Measurements from ENCODE around the gene ACTRT2. TPM values are rescaled to one million over a fixed set of nuclear protein-coding genes. Genes with fewer than 3 reads are reported as not detected.

The ACTRT2 gene
- total and polyA plus RNA-seq, 2 of the 8 experiments (the other 6 are each of a cell fraction or from before 2014, with no cell fraction given) = not detected

DNA sequence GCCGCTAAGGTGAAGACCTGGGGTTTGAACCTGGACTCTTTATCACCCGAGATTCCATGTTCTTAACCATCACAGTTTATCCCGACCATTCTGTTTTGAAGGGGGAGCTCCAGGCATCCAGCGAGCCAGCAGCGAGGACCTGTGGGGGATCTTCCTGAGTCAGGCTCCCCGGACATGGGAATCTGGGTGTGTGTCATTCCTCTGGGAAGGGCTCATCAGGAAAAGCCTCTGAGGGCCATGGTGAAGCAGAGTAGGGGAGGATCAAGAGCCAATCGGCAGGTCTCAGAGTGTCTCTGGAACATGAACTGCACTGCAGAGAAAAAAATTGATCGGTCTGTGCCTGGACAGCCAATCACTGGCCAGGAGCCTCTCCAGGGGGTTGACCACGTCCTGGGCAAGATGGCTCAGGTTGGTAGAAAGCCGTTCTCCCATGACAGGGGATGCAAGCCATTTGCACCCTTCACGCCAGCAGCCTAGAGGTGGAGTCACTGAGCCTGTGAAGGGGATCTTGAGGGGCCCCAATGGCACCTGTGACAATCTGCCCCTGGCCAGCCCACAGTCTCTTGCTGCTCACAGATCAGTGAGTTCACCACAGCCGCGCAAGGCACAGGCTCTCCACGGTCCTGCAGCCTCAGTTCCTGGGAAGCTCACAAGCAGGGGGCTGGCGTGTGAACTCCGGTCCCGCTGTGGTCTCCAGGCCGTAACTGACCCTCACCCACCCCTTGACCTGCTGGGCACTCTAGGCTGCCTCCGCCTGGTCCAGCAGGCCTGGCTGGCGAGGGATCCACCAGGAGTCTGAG, 20.4 kb upstream of the ACTRT2 start (continued):
- TF ChIP-seq, protein P1, sequence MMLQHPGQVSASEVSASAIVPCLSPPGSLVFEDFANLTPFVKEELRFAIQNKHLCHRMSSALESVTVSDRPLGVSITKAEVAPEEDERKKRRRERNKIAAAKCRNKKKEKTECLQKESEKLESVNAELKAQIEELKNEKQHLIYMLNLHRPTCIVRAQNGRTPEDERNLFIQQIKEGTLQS (IDR thresholded peaks at IDR 0.05; ENCODE audit: insufficient read depth, low read depth, low read length) = no peak
- TF ChIP-seq KDM4A (IDR thresholded peaks at IDR 0.05; ENCODE audit: low read depth, low read length, severe bottlenecking) = no peak

Measured in H1 (cell line).